Left ventricle myocardium superior (tissue), 1 donor: ENCODE results near the gene PDGFA. TPM values are rescaled to one million over a fixed set of nuclear protein-coding genes. Genes with fewer than 3 reads are reported as not detected.

ENCODE experiments used
- ATAC-seq: fragments of 200-7000 bp; cut with Tn5 transposase; one replicate; pipeline ENCODE4 v1.9.1; 2020; ENCODE audit warnings: mild to moderate bottlenecking, moderate library complexity
- DNase-seq: peaks from one replicate; pipeline ENCODE4 v3.0.0-alpha.2; 2020
- intact Hi-C: fragments of 100-400 bp; cut with micrococcal nuclease; formaldehyde crosslinking; loops from one replicate; pipeline ENCODE4 v1.11.0; 2022
- total RNA-seq: library from RNA; stranded (reverse); fragmentation: NEBNext Ultra II Directional; extraction: Animal tissue kit (Norgen Biotek cat#: 25700); gene quantifications from one replicate; pipeline ENCODE4 v1.2.1, GENCODE V29; 2021
- donor health status: DM: no; HTN: yes; CAD: no; lungs with severe emphysema.

The PDGFA gene
- total RNA-seq, 1 donor from 2014 or later, result 32.7 TPM

DNA sequence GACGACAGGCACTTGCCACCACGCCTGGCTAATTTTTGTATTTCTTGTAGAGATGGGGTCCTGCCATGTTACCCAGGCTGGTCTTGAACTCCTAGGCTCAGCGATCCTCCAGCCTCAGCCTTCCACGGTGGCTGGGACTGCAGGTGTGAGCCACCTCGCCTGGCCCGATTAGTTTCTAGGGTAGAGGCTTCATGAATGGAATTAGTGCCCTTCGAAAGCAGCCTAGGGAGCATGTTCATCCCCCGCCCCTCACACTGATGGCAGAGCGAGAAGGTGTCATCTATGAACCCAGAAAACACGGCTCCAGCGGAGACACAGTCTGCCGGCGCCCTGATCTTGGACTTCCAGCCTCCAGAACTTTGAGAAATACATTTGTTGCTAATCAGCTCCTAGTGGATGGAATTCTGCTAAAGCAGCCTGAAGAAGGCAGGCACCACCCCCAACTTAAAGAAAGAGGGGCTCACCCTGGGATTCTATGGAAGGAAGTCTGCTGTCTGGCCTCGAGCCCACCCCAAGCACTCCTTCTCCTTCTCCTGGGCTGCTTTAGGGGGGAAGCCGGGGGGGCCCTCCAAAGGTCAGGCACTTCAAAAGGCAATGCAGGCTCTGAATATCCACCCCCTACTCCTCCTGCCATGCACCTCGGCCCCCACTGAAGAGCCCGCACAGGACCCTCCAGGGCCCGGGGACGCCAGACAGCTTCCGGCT, 10.1 kb downstream of the PDGFA start:
- ATAC-seq (no peak), DNase-seq (peak; percentile 9)
- intact Hi-C loops, result no loop called here

DNA sequence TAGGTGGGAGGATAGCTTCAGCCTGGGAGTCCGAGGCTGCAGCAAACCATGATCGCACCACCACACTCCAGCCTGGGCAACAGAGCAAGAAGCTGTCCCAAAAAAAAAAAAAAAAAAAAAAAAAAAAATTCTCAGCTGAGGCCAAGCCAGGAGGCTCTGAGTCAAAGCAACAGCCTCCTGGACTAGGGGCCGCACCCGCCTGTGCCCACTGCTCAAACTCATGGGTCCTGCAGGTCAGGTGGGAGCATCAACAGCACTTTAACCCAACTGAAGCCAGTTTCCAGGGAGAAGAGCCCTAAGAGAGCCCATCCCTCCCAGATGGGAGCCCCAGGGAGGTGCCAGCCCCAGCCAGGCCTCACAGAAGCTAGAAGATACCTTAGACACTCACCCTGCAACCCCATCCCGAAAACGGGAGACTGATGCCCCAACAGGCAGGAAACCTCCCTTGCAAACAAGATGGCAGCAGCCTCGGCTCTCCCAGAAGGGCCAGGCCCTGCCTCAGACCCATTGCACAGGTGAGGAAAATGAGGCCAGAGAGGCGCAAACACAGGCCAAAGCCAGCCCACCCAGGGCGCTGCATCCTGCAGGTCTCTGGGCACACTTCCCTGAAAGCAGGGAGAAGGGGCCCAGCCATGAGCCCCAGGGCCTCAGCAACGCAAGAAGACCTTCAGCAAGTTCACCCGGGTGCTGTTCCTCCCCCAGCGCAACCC, 11.0 kb downstream of the PDGFA start:
- ATAC-seq (no peak), DNase-seq (peak; percentile 15)
- intact Hi-C loops, result no loop called here

DNA sequence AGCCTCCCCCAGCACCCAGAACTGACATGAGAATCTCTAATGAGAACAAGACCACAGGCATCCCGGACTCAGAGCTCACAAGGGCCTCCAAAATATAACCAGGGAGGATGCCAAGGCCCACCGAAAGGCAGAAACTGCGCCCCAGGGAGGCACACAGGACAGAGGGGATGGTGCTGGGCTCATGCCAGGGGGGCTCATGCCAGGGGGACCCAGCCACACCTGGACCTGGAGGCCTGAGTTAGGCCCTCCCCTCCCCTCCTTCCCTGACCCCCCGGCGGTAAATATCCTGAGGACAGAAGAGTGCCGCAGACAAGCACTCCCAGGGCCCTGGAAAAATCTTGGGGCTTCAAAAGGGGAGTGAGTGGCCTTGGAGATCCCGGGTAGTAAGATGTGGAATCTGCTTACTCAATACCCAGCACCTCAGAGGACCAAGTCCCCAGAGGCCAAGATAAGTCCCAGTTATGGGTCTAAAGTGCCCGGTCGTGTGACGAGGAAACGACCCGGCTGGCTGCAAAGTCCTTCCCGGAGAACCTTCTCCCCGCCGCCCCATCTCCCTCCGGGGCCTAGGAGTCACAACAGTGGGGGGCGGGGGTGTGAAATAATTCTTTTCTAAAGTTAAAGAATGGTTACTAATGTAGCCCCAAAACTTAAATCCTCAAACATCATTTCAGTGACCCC, 11.9 kb downstream of the PDGFA start:
- ATAC-seq (no peak), DNase-seq (peak; percentile 24)
- intact Hi-C loops, result no loop called here

DNA sequence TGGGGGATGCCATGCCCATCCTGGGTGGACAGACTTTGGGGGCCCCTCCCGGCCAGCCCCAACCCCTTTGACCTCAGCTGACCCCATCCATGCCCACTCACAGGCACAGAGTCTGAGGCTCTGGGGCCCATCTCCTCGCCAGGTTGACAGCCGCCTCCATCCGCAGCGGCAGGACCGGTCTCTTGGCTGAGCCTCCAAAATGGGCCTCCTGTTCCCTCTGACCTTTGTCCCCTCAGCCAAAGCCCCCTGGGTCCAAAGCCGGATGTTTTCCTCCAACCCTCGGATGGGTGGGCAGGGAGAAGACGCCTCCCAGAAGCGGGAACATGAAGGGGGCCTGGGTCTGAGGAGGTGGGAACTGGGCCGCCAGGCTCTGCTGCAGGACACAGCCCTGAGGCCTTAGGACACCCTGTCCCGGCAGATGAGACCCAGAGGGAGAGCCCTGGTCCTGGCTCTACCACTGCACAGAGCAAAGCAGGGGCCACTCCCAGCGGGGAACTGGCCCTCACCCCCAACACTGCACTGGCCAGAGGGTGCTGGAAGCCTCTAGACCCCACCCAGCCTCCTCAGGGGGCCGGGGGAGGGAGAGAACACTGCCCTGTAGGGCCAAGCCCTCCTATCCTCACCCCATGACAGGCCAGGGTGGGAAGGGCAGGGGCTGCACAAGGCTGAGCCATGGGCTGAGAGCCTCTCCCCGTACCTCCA, 12.6 kb downstream of the PDGFA start:
- DNase-seq, result peak; percentile 15
- intact Hi-C loops, result no loop called here
- no peak for ATAC-seq

DNA sequence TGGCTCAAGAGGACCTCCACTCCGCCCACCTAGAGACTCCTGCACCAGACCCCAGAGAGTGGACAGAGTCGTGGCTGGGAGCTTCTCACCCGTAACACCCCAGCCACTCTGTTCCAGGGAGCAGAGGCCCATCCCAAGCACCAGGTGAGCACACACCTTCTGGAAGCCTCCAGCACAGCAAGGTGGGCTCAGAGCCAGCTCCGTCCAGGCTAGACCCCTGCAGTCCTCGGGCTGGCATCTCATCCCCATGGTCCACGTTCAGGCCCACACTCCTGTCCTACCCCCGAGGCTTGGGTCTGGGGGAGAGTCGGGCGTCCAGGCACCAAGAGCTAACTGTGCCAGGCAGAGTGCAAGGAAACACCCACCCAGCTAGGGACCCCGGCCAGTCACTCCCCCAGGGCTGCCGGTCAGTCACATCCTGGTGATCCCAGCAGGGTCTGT, 13.2 kb downstream of the PDGFA start:
- peak; percentile 24 for DNase-seq
- no peak for ATAC-seq
- intact Hi-C loops, result no loop called here

GRCh38 chr7:505171-505570, 14.5 kb downstream of the PDGFA start:
- intact Hi-C loops, result no loop called here
- ATAC-seq (no peak), DNase-seq (peak; percentile 18)

DNA sequence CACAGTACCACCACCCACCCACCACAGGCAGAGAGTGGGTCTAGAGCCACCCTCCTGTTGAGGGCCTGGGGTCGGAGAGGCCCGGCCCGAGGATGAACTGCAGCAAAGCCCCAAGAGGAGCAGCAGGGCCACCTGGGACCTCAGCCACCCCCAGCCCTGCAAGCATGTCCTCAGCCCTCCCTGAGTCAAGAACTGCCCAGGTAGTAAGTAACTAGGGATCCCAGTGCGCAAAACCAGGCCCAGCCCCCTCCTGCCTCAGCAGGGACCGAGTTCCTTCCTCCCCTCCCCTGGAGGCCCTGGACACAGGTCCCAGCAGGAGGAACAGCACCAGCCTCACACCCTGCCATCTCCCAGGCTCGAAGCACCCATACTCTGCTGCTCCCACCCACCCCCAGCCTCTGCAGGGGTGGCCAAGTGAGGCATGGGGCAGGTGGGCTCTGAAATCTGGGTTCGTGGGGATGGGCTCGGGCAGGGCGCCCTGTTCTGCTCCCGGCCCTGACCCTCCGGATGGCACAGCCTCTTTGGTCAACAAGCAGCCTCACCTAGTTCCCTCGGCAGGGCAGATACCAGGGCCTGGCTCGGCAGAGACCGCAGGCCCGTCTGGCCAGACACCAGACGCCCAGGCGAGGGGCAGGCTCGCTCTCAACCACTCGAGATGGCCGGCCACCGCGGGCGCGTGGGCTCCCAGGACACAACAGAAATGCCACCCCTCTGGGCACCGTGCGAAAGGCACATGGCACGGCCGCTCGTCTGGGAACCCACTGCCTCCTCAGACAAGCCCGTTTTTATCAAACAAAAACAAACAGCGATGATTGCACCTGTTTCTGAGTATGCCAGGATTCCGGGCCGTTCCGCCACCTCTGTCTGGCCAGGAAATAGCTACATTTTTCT, 15.2 kb downstream of the PDGFA start:
- DNase-seq, result peak; percentile 48
- peak; percentile 35 for ATAC-seq
- intact Hi-C loops, result no loop called here

DNA sequence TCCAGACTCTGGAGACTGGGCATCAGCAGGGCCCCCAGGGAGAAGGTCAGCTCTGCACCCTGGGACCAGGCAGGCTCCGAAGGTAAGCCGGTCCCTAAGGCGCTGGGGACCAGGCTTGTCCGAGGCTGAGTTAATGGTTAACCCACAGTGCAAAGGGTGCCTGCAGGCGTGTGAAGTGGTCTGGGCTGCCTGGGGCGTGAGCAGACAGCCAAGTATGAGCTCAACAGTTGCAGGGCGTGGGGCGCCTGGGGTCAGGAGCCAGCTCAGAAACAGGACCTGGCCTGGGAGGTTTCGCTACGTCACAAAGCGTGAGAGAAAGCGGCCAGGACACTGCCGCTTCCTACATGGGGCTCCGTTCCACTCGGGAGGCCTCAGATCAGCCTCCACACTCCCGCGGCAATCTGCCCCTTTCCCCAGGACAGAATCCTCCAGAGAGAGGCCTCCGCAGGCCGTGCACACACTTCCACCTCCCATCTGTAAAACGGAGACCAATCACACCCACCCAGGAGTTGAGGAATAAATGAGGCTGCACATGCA, 16.0 kb downstream of the PDGFA start:
- intact Hi-C loops, result no loop called here
- DNase-seq (peak; percentile 75), ATAC-seq (peak; percentile 86)

DNA sequence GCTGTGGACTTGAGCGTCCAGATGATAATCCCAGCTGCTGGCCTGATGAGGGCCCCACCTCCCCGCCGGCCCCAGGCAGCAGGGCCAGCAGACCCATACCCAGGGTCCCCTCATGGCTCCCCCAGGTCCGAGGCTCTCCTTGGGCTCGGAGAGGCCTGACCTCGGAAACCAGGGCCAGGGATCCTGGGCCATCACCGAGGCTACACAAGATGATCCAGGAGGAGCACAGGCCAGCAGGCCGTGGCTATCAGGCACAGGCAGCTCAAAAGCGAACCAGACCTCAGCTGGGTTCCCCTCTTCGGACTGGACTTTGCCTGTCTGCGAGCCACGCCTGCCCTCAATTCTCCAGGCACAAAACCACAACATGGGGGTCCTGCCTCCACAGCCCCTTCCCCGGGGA, 17.4 kb downstream of the PDGFA start:
- no peak for ATAC-seq
- intact Hi-C loops, result no loop called here
- DNase-seq, result peak; percentile 10

DNA sequence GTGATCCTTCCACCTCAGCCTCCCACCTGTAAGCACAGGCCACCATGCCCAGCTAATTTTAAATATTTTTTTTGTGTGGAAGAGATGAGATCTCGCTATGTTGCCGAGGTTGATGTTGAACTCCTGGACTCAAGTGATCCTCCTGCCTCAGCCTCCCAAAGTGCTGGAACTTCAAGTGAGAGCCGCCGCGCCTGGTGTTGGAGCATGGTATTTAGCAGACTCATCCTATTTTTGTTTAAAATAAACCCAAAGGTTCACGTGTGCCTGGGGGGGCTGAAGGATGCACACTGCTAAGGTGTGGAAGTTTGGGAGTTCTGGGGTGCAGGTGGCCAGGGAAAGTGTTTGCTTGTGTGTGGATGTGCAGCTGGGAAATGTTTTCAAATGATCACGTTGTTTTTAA, 18.1 kb downstream of the PDGFA start:
- intact Hi-C loops, result no loop called here
- peak; percentile 17 for DNase-seq
- no peak for ATAC-seq

- no peak for ATAC-seq
- intact Hi-C loops, result no loop called here
- peak; percentile 14 for DNase-seq
Measured at GRCh38 chr7:500521-501420, 18.9 kb downstream of the PDGFA start.

DNA sequence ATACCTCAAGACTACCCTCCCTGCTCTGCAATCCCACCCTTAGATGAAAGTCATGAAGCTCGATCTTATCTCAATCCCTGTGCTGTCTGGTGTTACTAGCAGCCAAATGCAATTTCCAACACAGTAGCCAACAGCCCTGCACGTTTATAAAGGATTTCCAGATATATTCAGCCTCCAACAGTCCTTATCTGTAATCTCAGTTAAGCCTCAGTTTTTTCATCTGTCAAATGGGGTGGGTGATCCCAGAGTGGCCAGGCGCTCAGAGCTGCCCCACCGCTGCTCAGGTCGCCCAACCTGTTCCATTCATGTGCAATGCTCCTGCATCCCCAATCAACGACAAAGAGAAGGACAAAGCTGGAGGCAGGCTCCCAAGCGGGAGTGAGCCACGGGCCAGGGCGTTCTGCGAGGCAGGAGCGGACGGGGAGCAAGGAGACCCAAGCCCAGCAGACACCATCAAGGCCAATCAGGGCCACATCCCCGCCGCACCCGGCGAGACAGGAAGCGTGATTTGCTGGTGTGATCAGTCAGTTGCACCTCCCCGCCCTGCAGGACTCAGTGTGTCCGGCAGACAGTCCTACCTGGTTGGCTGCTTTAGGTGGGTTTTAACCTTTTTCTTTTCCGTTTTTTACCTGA, 19.7 kb downstream of the PDGFA start:
- intact Hi-C loops, result no loop called here
- ATAC-seq, result no peak
- DNase-seq, result peak; percentile 25

DNA sequence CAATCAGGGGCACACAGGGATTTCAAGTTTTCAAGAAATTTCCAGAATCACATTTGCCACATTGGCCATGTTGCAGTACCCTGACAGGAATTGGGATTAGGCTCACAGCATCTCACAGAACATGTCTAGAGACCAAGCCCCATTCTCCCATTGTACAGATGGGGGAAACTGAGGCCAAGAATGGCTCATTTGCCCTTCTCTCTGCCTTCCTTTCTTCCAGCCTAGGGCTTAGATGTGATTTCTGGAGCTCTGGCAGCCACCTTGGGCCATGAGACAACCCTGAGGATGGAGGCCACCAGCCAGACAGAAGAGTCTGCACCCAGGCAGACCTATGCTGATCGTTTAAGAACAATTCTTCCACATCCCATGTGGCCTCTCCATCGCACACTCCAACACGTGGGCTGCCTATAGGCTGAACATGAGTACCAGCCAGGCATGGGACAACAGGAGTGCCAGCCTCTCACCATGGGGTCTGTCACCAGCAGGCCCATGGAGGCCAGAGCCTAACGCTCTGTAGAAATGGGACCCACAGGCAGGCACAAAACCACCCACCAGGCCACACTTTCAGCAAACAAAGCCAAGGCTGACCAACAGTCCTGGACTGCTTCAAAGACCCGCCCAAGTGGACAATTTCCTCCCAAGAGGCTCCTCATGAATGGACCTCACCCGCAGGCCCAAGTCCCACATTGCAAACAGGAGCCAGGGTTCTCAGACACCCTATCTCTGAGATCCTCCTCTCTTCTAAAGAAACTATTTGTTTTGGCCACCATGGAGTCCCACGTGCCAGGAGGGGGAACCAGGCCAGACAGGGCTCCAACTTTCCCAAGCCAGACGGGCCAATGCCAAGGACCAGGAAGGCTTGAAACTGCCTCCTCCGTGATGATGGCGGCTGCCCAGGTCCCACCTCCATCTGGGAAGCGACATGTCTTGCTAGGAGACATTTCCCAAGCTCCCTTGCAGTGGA, 20.7 kb downstream of the PDGFA start:
- DNase-seq (peak; percentile 38), ATAC-seq (peak; percentile 11)
- intact Hi-C loops, result no loop called here

DNA sequence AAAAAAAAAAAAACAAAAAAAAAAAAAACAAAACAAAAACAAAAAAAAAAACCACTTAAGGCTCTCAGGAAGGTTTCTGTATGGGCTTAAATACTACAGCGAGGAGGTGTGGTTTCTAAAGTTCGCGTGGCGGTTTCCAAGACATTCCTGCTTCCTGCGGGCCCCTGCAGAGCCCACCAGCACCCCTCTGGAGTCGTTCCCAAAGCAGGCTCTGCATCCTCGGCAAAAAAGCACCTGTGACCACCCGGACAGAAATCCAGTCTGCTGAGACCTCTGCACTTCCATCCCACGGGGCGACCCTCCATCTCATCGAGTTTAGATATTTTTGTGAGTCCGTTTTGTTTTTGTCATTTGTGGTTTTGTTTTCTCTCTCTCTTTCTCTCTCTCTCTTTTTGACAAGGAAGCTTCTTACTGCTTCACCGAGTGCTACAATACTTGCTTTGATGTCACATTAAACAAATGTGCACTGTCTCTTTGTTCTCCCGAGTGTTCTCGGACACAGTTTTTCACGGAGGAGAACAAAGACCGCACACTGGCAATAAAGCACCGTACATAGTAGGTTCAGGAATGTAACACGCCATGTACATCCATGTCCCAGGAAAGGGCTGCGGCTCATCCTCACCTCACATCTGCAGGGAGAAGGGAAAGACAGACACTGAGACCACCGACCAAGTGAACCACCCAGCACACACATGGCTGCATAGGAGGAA, 21.5 kb downstream of the PDGFA start:
- no peak for ATAC-seq
- DNase-seq, result peak; percentile 12
- intact Hi-C loops, result no loop called here

- ATAC-seq (no peak), DNase-seq (peak; percentile 19)
- intact Hi-C loops, result no loop called here
Measured at GRCh38 chr7:497346-497745, 22.3 kb downstream of the PDGFA start.
